Testis (tissue), 2 donors: ENCODE measurements around the gene SELENOH.

ENCODE experiments used
- POLR2A ChIP-seq: fragments of 450-650 bp; IDR thresholded peaks from one replicate; pipeline ENCODE4 v1.6.1; 2017; ENCODE audit warnings: antibody characterized with exemption, mild to moderate bottlenecking, moderate library complexity
- TF ChIP-seq, protein P1 (sequence below), 3 experiments: fragments of 450-650 bp in 2 of 3; fragments of 200-600 bp in 1 of 3; sonication (generic) in 1 of 3; IDR thresholded peaks; one replicate each; pipeline ENCODE4 v1.5.1; 2016 to 2019; ENCODE audit warnings: antibody characterized with exemption in 3 of 3, mild to moderate bottlenecking in 2 of 3, moderate library complexity in 1 of 3

DNA sequence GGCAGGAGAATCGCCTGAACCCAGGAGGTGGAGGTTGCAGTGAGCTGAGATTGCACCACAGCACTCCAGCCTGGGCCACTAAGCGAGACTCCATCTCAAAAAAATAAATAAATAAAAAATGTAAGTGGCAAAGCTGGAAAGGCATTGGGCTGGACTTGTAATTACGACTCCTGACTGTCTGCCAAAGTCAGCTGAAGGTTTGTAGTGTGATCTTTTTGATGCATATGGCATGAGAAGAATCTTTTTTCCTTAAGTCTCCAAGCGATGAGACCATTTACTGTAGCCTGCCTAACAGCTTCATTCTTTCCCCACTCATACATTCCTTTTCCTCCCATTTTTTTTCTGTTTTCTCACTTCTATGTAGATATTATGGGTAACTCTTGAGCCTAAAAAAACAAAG, 45.1 kb downstream of the SELENOH start:
- TF ChIP-seq, protein P1, sequence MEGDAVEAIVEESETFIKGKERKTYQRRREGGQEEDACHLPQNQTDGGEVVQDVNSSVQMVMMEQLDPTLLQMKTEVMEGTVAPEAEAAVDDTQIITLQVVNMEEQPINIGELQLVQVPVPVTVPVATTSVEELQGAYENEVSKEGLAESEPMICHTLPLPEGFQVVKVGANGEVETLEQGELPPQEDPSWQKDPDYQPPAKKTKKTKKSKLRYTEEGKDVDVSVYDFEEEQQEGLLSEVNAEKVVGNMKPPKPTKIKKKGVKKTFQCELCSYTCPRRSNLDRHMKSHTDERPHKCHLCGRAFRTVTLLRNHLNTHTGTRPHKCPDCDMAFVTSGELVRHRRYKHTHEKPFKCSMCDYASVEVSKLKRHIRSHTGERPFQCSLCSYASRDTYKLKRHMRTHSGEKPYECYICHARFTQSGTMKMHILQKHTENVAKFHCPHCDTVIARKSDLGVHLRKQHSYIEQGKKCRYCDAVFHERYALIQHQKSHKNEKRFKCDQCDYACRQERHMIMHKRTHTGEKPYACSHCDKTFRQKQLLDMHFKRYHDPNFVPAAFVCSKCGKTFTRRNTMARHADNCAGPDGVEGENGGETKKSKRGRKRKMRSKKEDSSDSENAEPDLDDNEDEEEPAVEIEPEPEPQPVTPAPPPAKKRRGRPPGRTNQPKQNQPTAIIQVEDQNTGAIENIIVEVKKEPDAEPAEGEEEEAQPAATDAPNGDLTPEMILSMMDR (IDR thresholded peaks at IDR 0.05) = no peak
- no peak for TF ChIP-seq POLR2A
